Measurements from ENCODE around the gene NUMA1. TPM values are rescaled to one million over a fixed set of nuclear protein-coding genes. Genes with fewer than 3 reads are reported as not detected.

Gene NUMA1
- total and polyA plus RNA-seq, 2 of the 13 experiments (the other 11 are each of a cell fraction or from before 2014, with no cell fraction given): 57.3 to 60.2 TPM

GRCh38 chr11:72102946-72103753, 22.8 kb upstream of the NUMA1 start, which contains the start of gene LAMTOR1 (continued):
- TF ChIP-seq STAT6 (CRISPR knock-in tag; IDR thresholded peaks at IDR 0.05; ENCODE audit: borderline replicate concordance) (no peak), ZNF563 (CRISPR knock-in tag; IDR thresholded peaks at IDR 0.05) (no peak), ARNT (IDR thresholded peaks at IDR 0.05) (no peak), MAFK (conservative IDR thresholded peaks at IDR 0.05 in 1 of 2, IDR thresholded peaks at IDR 0.05 in 1 of 2; ENCODE audit: low read length in 2 of 2) (no peak), LBX2 (CRISPR knock-in tag; IDR thresholded peaks at IDR 0.05; ENCODE audit: borderline replicate concordance) (no peak), DNMT3B (CRISPR knock-in tag; conservative IDR thresholded peaks at IDR 0.05) (no peak), HMG20B (CRISPR knock-in tag; conservative IDR thresholded peaks at IDR 0.05) (peak; percentile 18; the same call in 1 of the 2 replicates), ZNF142 (CRISPR knock-in tag; IDR thresholded peaks at IDR 0.05) (no peak), STAT5B (CRISPR knock-in tag; IDR thresholded peaks at IDR 0.05) (0 out of 2 replicates have a peak, but pooled peaks have one; percentile 31), ZNF18 (CRISPR knock-in tag; IDR thresholded peaks at IDR 0.05; ENCODE audit: insufficient replicate concordance) (no peak), ZNF749 (CRISPR knock-in tag; IDR thresholded peaks at IDR 0.05; ENCODE audit: borderline replicate concordance) (no peak; the same call in 1 of the 2 replicates), ZSCAN31 (CRISPR knock-in tag; IDR thresholded peaks at IDR 0.05; ENCODE audit: low read depth) (no peak), TRIM22 (IDR thresholded peaks at IDR 0.05) (no peak), ADNP (CRISPR knock-in tag; IDR thresholded peaks at IDR 0.05) (no peak), PRMT3 (CRISPR knock-in tag; IDR thresholded peaks at IDR 0.05; ENCODE audit: borderline replicate concordance, low read depth) (no peak), ZNF354B (CRISPR knock-in tag; IDR thresholded peaks at IDR 0.05) (no peak), PPARG (CRISPR knock-in tag; conservative IDR thresholded peaks at IDR 0.05) (no peak)
